Lower leg skin (tissue), 4 donors: Measurements from ENCODE around the gene PAX5. TPM values are rescaled to one million over a fixed set of nuclear protein-coding genes. Genes with fewer than 3 reads are reported as not detected.

Source experiments
- DNase-seq, 2 donors: peaks; one replicate each; pipeline ENCODE4 v3.0.0-alpha.2; 2019; ENCODE audit warnings: low spot score in 2 of 2
- H3K4me3 ChIP-seq: fragments of 200-600 bp; sonication (generic); 2 replicates; pipeline ENCODE4 v1.5.1; 2017; ENCODE audit warnings: mild to moderate bottlenecking, low read depth; ENCODE audit not compliant: poor library complexity, severe bottlenecking
- POLR2A ChIP-seq, 2 donors: fragments of 450-650 bp; IDR thresholded peaks; one replicate each; pipeline ENCODE4 v1.6.1; 2016 to 2017; ENCODE audit warnings: antibody characterized with exemption in 2 of 2, mild to moderate bottlenecking in 1 of 2, moderate library complexity in 1 of 2
- WGBS, 2 donors: methylation state at CpG; one replicate each; pipeline ENCODE4 v1.1.5; 2018; 5-methylcytosine and 5-hydroxymethylcytosine counted together
- intact Hi-C: fragments of 100-400 bp; cut with DNase I; formaldehyde crosslinking; loops from one replicate; pipeline ENCODE4 v1.15.0; 2023; ENCODE audit warnings: low total_unique reads
- total RNA-seq, 4 donors: library from RNA; depleted of rRNA; stranded (reverse); fragments of >200 nt; gene quantifications; one replicate each; pipeline ENCODE4 v1.1.0, GENCODE V29; 2016
- TF ChIP-seq, protein P1 (sequence below), 3 donors: fragments of 450-650 bp; IDR thresholded peaks; one replicate each; pipeline ENCODE4 v1.5.1; 2016; ENCODE audit warnings: antibody characterized with exemption in 3 of 3, mild to moderate bottlenecking in 3 of 3, moderate library complexity in 2 of 3

PAX5 gene
- total RNA-seq, 4 donors from 2014 or later = 0.02 to 0.08 (median 0.03) TPM; not detected in 1

DNA sequence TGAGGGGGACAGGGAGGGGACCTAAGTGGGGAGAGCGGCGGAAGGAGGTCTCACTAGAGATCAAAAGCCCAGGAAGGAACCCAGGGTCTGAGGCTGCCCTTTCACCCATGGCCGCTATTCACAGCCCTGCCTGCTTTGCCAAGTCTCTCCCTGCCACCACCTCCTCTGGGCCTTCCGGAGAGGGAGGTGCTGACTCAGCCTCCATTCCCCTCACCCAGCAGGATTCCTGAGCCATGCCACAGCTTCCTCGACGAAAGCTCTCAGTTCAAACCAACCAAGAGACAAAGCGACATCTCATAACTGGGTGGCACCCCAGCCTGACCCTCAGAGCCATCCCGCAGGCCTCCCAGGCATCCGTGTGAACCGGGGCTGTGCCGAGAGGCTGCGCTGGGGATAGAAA, 36.7 kb downstream of the PAX5 start:
- no peak overlapping the region for H3K4me3 ChIP-seq
- TF ChIP-seq, protein P1, sequence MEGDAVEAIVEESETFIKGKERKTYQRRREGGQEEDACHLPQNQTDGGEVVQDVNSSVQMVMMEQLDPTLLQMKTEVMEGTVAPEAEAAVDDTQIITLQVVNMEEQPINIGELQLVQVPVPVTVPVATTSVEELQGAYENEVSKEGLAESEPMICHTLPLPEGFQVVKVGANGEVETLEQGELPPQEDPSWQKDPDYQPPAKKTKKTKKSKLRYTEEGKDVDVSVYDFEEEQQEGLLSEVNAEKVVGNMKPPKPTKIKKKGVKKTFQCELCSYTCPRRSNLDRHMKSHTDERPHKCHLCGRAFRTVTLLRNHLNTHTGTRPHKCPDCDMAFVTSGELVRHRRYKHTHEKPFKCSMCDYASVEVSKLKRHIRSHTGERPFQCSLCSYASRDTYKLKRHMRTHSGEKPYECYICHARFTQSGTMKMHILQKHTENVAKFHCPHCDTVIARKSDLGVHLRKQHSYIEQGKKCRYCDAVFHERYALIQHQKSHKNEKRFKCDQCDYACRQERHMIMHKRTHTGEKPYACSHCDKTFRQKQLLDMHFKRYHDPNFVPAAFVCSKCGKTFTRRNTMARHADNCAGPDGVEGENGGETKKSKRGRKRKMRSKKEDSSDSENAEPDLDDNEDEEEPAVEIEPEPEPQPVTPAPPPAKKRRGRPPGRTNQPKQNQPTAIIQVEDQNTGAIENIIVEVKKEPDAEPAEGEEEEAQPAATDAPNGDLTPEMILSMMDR (IDR thresholded peaks at IDR 0.05) = no peak
- TF ChIP-seq POLR2A (IDR thresholded peaks at IDR 0.05) = no peak
- intact Hi-C loops = no loop called here
- 79 to 80% methylated on average over 11 to 12 of the region's 12 CpGs for WGBS, 2 donors
- no peak for DNase-seq

DNA sequence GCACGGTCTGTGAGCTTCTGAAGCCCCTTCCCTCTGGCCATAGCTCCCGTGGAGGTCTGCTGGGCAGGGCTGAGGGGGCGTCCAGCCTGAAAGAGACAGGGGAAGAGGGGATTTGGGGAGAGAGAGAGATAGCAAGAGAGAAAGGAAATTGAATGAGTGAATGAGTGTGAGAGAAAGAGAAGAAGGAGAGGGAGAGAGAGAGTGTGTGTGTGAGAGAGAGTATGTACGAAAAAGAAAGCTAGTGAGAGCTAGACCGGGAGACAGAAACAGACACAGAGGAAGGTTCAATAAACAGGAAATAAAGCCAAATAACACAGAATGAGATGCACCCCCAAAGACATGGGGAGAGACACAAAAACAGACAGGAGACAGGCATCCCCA, 37.4 kb downstream of the PAX5 start:
- DNase-seq = no peak
- H3K4me3 ChIP-seq = no peak overlapping the region
- TF ChIP-seq POLR2A (IDR thresholded peaks at IDR 0.05) = no peak
- TF ChIP-seq, protein P1 (IDR thresholded peaks at IDR 0.05) = no peak
- intact Hi-C loops = no loop called here
- whole genome bisulfite sequencing, 2 donors = 67 to 85% methylated on average over 5 of the region's 5 CpGs

- DNase-seq = no peak
- no peak overlapping the region for H3K4me3 ChIP-seq
- TF ChIP-seq, protein P1 (IDR thresholded peaks at IDR 0.05) = no peak
- TF ChIP-seq POLR2A (IDR thresholded peaks at IDR 0.05) = no peak
- intact Hi-C loops = no loop called here
- WGBS, 2 donors = 40 to 43% methylated on average over 14 to 16 of the region's 16 CpGs
Measured at GRCh38 chr9:36995927-36996705, 38.0 kb downstream of the PAX5 start.

- H3K4me3 ChIP-seq = no peak overlapping the region
- no peak for DNase-seq
- intact Hi-C loops = no loop called here
- no peak for TF ChIP-seq POLR2A (IDR thresholded peaks at IDR 0.05)
- TF ChIP-seq, protein P1 (IDR thresholded peaks at IDR 0.05) = no peak
- WGBS, 2 donors = 70 to 75% methylated on average over 17 to 19 of the region's 19 CpGs
Measured at GRCh38 chr9:36993933-36994764, 39.9 kb downstream of the PAX5 start.

DNA sequence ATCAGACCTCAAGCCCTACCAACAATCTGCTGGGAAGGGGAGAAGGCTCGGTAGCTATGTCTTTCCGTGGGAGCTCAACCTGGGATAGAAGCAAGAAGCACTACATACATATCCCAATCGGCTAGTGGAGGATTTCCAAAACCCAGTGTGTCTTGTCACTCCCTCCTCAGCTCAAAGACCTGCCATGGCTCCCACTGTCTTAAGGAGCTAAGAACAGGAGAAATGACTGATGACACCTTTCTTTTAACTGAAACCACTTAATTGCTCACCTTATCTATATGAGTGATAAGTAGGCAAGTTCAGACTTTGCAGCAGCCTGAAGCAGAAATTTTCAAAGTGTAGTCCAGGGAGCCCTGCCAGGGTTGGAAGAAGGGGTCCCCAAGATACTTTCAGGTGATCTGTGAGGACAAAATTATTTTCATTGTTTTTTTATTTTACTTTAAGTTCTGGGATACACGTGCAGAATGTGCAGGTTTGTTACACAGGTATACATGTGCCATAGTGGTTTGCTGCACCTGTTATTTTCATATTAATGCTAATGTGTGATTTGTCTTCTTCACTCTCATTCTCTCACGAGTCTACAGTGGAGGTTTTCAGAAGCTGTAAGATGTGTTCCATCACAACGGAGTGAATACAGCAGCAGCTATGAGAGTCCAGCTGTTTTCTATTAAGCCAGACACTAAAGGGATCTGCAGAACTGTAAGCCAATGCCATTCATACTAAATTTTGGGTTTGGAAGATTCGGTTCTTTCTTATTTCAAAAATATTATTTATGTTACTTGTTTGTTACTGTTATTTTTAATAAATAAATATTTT, 41.4 kb downstream of the PAX5 start:
- WGBS, 2 donors = 33 to 45% methylated on average over 7 of the region's 7 CpGs
- no peak overlapping the region for H3K4me3 ChIP-seq
- no peak for DNase-seq
- TF ChIP-seq, protein P1 (IDR thresholded peaks at IDR 0.05) = no peak
- TF ChIP-seq POLR2A (IDR thresholded peaks at IDR 0.05) = no peak
- intact Hi-C loops = no loop called here
